Activated CD8-positive, alpha-beta T cell treated with anti-CD3 and anti-CD28 coated beads for 36 hours (primary cell): ENCODE results near the gene NECTIN1. TPM values are rescaled to one million over a fixed set of nuclear protein-coding genes. Genes with fewer than 3 reads are reported as not detected.

Experiments
- ATAC-seq: fragments of 200-7000 bp; cut with Tn5 transposase; one replicate; pipeline ENCODE4 v1.10.0; 2021; ENCODE audit warnings: mild to moderate bottlenecking, moderate library complexity
- CTCF ChIA-PET: fragments of 350-600 bp; sonication (Branson Sonifier 250); formaldehyde crosslinking; loops from one replicate; lab custom pipeline; 2021; ENCODE audit warnings: antibody characterized with exemption; lab: Charles Lee
- POLR2A ChIA-PET: fragments of 350-600 bp; sonication (Branson Sonifier 250); formaldehyde crosslinking; loops from one replicate; lab custom pipeline; 2021; ENCODE audit warnings: antibody characterized with exemption; lab: Charles Lee
- DNase-seq: peaks from one replicate; pipeline ENCODE4 v3.0.0-alpha.2; 2020
- H3K27ac Mint-ChIP-seq: one replicate; pipeline ENCODE4 v1.8.0; 2021; ENCODE audit warnings: mild to moderate bottlenecking, mixed read lengths
- H3K27me3 Mint-ChIP-seq: one replicate; pipeline ENCODE4 v1.8.0; 2021; ENCODE audit warnings: mixed read lengths
- H3K36me3 Mint-ChIP-seq: one replicate; pipeline ENCODE4 v1.8.0; 2021; ENCODE audit warnings: low read depth, mixed read lengths
- H3K4me1 Mint-ChIP-seq: one replicate; pipeline ENCODE4 v1.8.0; 2021; ENCODE audit warnings: low read depth, mixed read lengths
- H3K4me3 Mint-ChIP-seq: one replicate; pipeline ENCODE4 v1.8.0; 2021; ENCODE audit warnings: mild to moderate bottlenecking, moderate library complexity, mixed read lengths
- H3K9me3 Mint-ChIP-seq: one replicate; pipeline ENCODE4 v1.8.0; 2021; ENCODE audit warnings: mixed read lengths
- intact Hi-C: fragments of 100-400 bp; cut with micrococcal nuclease; formaldehyde crosslinking; loops from one replicate; pipeline ENCODE4 v1.10.0; 2022
- total RNA-seq, 2 experiments: library from RNA; stranded (reverse); gene quantifications; one replicate each; pipeline ENCODE4 v1.2.3, GENCODE V29; 2021
- TF ChIP-seq, protein P1 (sequence below): fragments of 200-600 bp; IDR thresholded peaks from one replicate; pipeline ENCODE4 v1.8.0; 2022; ENCODE audit warnings: antibody characterized with exemption, mild to moderate bottlenecking

NECTIN1 gene
- total RNA-seq, 2 experiments from 2014 or later = 2.6 to 3.8 TPM

DNA sequence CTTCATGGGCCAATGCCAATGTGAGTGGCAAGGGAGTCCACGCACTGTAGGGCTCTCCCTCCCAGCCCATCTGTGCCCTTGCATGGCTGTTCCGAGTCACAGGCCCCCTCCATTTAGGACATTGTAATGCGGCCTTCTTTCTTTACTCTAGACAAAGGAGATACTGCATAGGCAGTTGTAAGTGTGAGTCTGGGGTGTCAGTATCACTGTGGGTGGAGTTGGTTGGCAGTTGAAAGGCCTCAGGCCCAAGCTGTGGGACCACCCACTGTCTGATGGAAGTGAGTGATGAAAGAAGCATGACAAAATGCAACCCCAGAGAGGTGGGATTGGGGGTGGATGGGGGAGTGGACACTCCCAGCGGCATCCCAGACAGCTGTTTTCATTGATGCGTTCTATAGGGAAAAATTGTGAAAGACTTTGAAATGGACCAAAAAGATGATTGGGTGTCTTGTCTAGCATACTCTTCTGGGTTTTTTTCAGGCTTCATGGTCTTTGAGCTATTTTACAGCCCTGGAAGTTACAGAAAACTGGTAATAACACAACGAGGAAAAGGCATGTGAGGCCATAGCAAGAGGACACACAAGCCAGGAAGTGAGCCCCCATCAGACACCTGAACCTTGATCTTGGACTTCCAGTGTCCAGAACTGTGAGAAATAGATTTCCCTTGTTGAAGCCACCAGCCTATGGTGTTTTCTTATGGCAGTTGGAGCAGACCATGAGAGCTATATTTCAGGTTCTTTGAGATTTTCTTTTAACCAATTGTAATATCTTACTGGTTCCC is 114.6 kb downstream of the NECTIN1 start:
- no peak for DNase-seq
- Mint-ChIP-seq H3K4me3 (no peak overlapping the region), H3K36me3 (no peaks in the 10 kb centered on the region), H3K27me3 (peaks cover 4% of the 10 kb centered on the region), H3K27ac (no peak overlapping the region), H3K4me1 (no peaks in the 10 kb centered on the region), H3K9me3 (no peaks in the 10 kb centered on the region)
- POLR2A ChIA-PET = no interaction called here
- no peak for ATAC-seq
- CTCF ChIA-PET = no interaction called here
- TF ChIP-seq, protein P1, sequence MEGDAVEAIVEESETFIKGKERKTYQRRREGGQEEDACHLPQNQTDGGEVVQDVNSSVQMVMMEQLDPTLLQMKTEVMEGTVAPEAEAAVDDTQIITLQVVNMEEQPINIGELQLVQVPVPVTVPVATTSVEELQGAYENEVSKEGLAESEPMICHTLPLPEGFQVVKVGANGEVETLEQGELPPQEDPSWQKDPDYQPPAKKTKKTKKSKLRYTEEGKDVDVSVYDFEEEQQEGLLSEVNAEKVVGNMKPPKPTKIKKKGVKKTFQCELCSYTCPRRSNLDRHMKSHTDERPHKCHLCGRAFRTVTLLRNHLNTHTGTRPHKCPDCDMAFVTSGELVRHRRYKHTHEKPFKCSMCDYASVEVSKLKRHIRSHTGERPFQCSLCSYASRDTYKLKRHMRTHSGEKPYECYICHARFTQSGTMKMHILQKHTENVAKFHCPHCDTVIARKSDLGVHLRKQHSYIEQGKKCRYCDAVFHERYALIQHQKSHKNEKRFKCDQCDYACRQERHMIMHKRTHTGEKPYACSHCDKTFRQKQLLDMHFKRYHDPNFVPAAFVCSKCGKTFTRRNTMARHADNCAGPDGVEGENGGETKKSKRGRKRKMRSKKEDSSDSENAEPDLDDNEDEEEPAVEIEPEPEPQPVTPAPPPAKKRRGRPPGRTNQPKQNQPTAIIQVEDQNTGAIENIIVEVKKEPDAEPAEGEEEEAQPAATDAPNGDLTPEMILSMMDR = no peak
- intact Hi-C loops = no loop called here

DNA sequence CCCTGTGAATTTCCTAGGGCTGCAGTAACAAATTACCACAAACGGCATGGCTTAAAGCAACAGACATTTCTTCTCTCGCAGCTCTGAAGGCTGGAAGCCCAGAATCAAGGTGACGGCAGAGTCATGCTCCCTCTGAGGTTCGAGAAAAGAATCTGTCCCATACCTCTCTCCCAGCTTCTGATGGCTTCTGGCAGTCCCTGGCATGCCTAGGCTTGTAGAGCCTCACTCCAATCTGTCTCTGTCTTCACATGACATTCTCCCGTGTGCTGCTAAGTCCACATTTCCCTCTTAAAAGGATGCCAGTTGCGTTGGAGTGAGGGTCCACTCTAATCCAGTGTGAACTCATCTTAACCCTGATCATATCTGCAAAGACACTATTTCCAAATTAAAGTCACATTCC is 116.2 kb downstream of the NECTIN1 start:
- TF ChIP-seq, protein P1 = no peak

DNA sequence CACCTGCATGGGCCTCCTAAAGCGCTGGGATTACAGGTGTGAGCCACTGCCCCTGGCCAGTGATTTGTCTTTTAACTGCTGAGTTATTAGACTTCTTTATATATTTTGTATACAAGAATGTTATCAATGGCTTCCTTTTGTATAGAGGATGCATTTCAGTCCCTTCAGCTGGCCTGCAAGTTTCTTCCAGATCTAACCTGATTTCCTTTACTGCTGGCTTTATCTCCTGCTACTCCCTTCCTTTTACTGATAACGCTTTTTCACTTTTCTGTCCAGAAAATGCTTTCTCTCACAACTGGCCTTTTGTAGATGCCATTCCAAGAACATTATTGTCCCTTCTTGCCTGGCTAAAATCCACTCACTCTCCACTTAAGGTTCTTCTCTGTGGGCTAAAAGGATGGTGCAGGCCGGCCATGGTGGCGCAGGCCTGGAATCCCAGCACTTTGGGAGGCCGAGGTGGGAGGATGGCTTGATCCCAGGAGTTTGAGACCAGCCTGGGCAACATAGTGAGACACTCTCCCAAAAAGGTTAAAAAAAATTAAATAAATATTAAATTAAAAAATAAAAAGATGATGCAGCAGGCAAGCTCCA is 118.1 kb downstream of the NECTIN1 start:
- no peak for DNase-seq

More for the DNA sequence above, 116.2 kb downstream of the NECTIN1 start:
- intact Hi-C loops = no loop called here
- Mint-ChIP-seq H3K27me3 (peaks cover 3% of the 10 kb centered on the region), H3K36me3 (no peaks in the 10 kb centered on the region), H3K9me3 (no peaks in the 10 kb centered on the region), H3K4me3 (no peak overlapping the region), H3K4me1 (no peaks in the 10 kb centered on the region), H3K27ac (no peak overlapping the region)
- POLR2A ChIA-PET = no interaction called here
- CTCF ChIA-PET = no interaction called here
- no peak for DNase-seq
- no peak for ATAC-seq

DNA sequence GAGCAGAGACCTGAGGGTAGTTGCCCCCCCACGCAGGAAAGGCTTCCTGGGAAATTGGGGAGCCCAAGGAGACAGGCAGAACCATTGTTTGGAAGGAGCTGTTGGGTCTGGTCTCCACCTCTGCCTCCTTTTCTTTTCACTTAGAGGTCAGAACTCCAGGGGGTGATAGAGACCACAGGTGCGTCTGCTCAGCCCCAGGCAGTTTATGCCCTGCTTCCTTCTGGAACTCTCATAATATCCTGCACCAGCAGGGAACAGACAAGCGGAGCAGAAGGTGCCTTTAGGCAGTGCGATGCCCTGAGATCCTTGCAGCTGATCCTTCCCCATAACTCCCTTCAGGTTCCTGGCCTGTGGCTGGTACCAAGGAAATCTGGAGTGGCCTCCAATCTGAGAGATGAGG is 120.2 kb downstream of the NECTIN1 start:
- intact Hi-C loops = no loop called here
- DNase-seq (no peak), ATAC-seq (no peak)
- TF ChIP-seq, protein P1 = no peak
- H3K9me3 Mint-ChIP-seq = no peaks in the 10 kb centered on the region
- H3K27me3 Mint-ChIP-seq = peaks cover 6% of the 10 kb centered on the region
- no peak overlapping the region for H3K27ac Mint-ChIP-seq
- CTCF ChIA-PET = no interaction called here
- POLR2A ChIA-PET = no interaction called here
- H3K4me3 Mint-ChIP-seq = no peak overlapping the region
- no peaks in the 10 kb centered on the region for H3K4me1 Mint-ChIP-seq
- H3K36me3 Mint-ChIP-seq = no peaks in the 10 kb centered on the region

More for the DNA sequence above, 118.1 kb downstream of the NECTIN1 start:
- TF ChIP-seq, protein P1 = no peak
- ChIA-PET CTCF (no interaction called here), POLR2A (interaction anchor here (1.4 kb wide), 1 partner anchor 16 kb away, joined by 3 read pairs; no protein-coding TSS in a partner anchor)
- no peaks in the 10 kb centered on the region for H3K9me3 Mint-ChIP-seq
- no peaks in the 10 kb centered on the region for H3K4me1 Mint-ChIP-seq
- H3K4me3 Mint-ChIP-seq = no peak overlapping the region
- no peak overlapping the region for H3K27ac Mint-ChIP-seq
- intact Hi-C loops = no loop called here
- H3K27me3 Mint-ChIP-seq = peaks cover 6% of the 10 kb centered on the region
- no peak for ATAC-seq
- H3K36me3 Mint-ChIP-seq = no peaks in the 10 kb centered on the region

DNA sequence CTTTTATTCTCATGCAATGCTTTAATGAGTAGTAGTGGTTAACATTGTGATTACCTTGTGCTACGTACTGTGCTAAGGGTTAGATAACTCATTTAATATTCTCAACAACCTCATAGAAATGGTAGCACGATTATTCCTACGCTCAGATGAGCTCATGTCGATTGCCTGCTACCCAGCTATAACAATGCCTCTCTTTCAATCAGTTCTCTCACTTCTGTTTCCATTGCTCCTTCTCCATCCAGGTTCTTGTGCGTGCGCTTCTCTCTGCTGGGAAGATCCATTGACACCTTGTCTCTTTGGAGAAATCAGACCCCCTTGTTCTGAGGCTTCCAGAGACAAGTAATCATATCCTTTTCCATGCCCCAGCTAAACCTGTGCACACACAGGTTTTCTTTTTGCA is 120.8 kb downstream of the NECTIN1 start:
- Mint-ChIP-seq H3K36me3 (no peaks in the 10 kb centered on the region), H3K9me3 (no peaks in the 10 kb centered on the region), H3K27ac (no peak overlapping the region), H3K4me1 (no peaks in the 10 kb centered on the region), H3K4me3 (no peak overlapping the region), H3K27me3 (peaks cover 6% of the 10 kb centered on the region)
- CTCF ChIA-PET = interaction anchor here (0.8 kb wide), 1 partner anchor 121 kb away, joined by 3 read pairs; the partner anchor contains the start of gene NECTIN1
- DNase-seq (no peak), ATAC-seq (no peak)
- intact Hi-C loops = no loop called here
- TF ChIP-seq, protein P1 = no peak
- POLR2A ChIA-PET = no interaction called here
